Activated CD4-positive, alpha-beta memory T cell treated with anti-CD3 and anti-CD28 coated beads, Interleukin-2, amount 10 ng/mL, durations not matched to agents 7 days and 5 days (primary cell): ENCODE measurements around the gene ECT2. TPM values are rescaled to one million over a fixed set of nuclear protein-coding genes. Genes with fewer than 3 reads are reported as not detected.
"Not testable (repeated sequence)": the region's sequence is repeated elsewhere in the genome, so short reads cannot be mapped to it uniquely, and the experiment has no call there.

ENCODE experiments used
- CTCF ChIA-PET: fragments of 350-600 bp; sonication (Branson Sonifier 250); formaldehyde crosslinking; loops from one replicate; lab custom pipeline; 2021; ENCODE audit warnings: antibody characterized with exemption, inconsistent platforms; lab: Charles Lee
- POLR2A ChIA-PET: fragments of 350-600 bp; sonication (Branson Sonifier 250); formaldehyde crosslinking; loops from one replicate; lab custom pipeline; 2021; ENCODE audit warnings: antibody characterized with exemption; lab: Charles Lee
- DNase-seq: peaks from one replicate; pipeline ENCODE4 v3.0.0-alpha.2; 2020
- H3K27ac Mint-ChIP-seq: one replicate; pipeline ENCODE4 v1.8.0; 2021; ENCODE audit warnings: mild to moderate bottlenecking, mixed read lengths
- H3K27me3 Mint-ChIP-seq: one replicate; pipeline ENCODE4 v1.8.0; 2021; ENCODE audit warnings: mixed read lengths
- H3K36me3 Mint-ChIP-seq: one replicate; pipeline ENCODE4 v1.8.0; 2021; ENCODE audit warnings: low read depth, mixed read lengths
- H3K4me1 Mint-ChIP-seq: one replicate; pipeline ENCODE4 v1.8.0; 2021; ENCODE audit warnings: mixed read lengths
- H3K4me3 Mint-ChIP-seq: one replicate; pipeline ENCODE4 v1.8.0; 2021; ENCODE audit warnings: mild to moderate bottlenecking, mixed read lengths
- H3K9me3 Mint-ChIP-seq: one replicate; pipeline ENCODE4 v1.8.0; 2021; ENCODE audit warnings: mixed read lengths
- total RNA-seq, 2 experiments: library from RNA; stranded (reverse); gene quantifications; one replicate each; pipeline ENCODE4 v1.2.3, GENCODE V29; 2021

ECT2 gene
- total RNA-seq, 2 experiments from 2014 or later: 67.7 to 68.8 TPM

GRCh38 chr3:172709774-172710663 is 40.5 kb upstream of the ECT2 start:
- CTCF ChIA-PET: interaction anchor here (1.0 to 3.3 kb wide), 12 partner anchors 10 to 377 kb away, joined by 3 to 48 read pairs (median 6); partner anchors contain the start of genes ECT2 and TNFSF10
- POLR2A ChIA-PET: interaction anchor here (0.9 to 1.8 kb wide), 5 partner anchors 7 to 40 kb away, joined by 3 to 11 read pairs (median 4); partner anchors contain the start of gene ECT2
- peaks cover 28% of the 10 kb centered on the region for H3K4me1 Mint-ChIP-seq
- H3K4me3 Mint-ChIP-seq: peak overlapping the region; percentile 95
- H3K27ac Mint-ChIP-seq: peak overlapping the region; percentile 66
- DNase-seq: no peak
- peaks cover 4% of the 10 kb centered on the region for H3K27me3 Mint-ChIP-seq
- no peaks in the 10 kb centered on the region for H3K36me3 Mint-ChIP-seq
- no peaks in the 10 kb centered on the region for H3K9me3 Mint-ChIP-seq

- ChIA-PET POLR2A (interaction anchor here (0.9 to 1.8 kb wide), 4 partner anchors 9 to 39 kb away, joined by 3 to 11 read pairs (median 4); partner anchors contain the start of gene ECT2), CTCF (interaction anchor here (0.9 to 3.3 kb wide), 13 partner anchors 9 to 188 kb away, joined by 3 to 48 read pairs (median 6); partner anchors contain the start of genes ECT2 and TNFSF10)
- Mint-ChIP-seq H3K36me3 (no peaks in the 10 kb centered on the region), H3K4me1 (peaks cover 28% of the 10 kb centered on the region), H3K9me3 (no peaks in the 10 kb centered on the region), H3K4me3 (peak within 1 kb of the TSS; percentile 95), H3K27ac (peak within 1 kb of the TSS; percentile 66), H3K27me3 (peaks cover 4% of the 10 kb centered on the region)
- peak; percentile 83 for DNase-seq
Observed at GRCh38 chr3:172710664-172711453, 39.7 kb upstream of the ECT2 start, which contains the start of gene NCEH1. Gene NCEH1 (minus strand): TSS chr3:172711067. CDS start chr3:172710984, 83 bp downstream.

GRCh38 chr3:172711454-172711795 is 39.1 kb upstream of the ECT2 start:
- peak overlapping the region; percentile 13 for H3K27ac Mint-ChIP-seq
- H3K9me3 Mint-ChIP-seq: no peaks in the 10 kb centered on the region
- POLR2A ChIA-PET: interaction anchor here (0.6 to 1.8 kb wide), 5 partner anchors 10 to 39 kb away, joined by 3 to 11 read pairs (median 4); partner anchors contain the start of gene ECT2
- CTCF ChIA-PET: interaction anchor here (0.9 to 3.3 kb wide), 12 partner anchors 9 to 189 kb away, joined by 3 to 48 read pairs (median 6); partner anchors contain the start of genes ECT2 and TNFSF10
- no peaks in the 10 kb centered on the region for H3K36me3 Mint-ChIP-seq
- peaks cover 28% of the 10 kb centered on the region for H3K4me1 Mint-ChIP-seq
- peak overlapping the region; percentile 95 for H3K4me3 Mint-ChIP-seq
- no peak for DNase-seq
- peaks cover 4% of the 10 kb centered on the region for H3K27me3 Mint-ChIP-seq

- Mint-ChIP-seq H3K27me3 (peaks cover 4% of the 10 kb centered on the region), H3K27ac (no peak overlapping the region), H3K36me3 (no peaks in the 10 kb centered on the region), H3K9me3 (no peaks in the 10 kb centered on the region), H3K4me1 (peaks cover 30% of the 10 kb centered on the region), H3K4me3 (no peak overlapping the region)
- ChIA-PET POLR2A (no interaction called here), CTCF (interaction anchor here (0.7 to 1.4 kb wide), 5 partner anchors 14 to 263 kb away, joined by 3 to 4 read pairs (median 3); no protein-coding TSS in a partner anchor)
- no peak for DNase-seq
Observed at GRCh38 chr3:172713316-172713715, 37.2 kb upstream of the ECT2 start.

- Mint-ChIP-seq H3K4me1 (peaks cover 4% of the 10 kb centered on the region), H3K36me3 (no peaks in the 10 kb centered on the region), H3K4me3 (no peak overlapping the region), H3K27me3 (peaks cover 14% of the 10 kb centered on the region), H3K27ac (no peak overlapping the region), H3K9me3 (no peaks in the 10 kb centered on the region)
- CTCF ChIA-PET: no interaction called here
- no peak for DNase-seq
- POLR2A ChIA-PET: no interaction called here
Observed at GRCh38 chr3:172716476-172716875, 34.0 kb upstream of the ECT2 start.

- no peak overlapping the region for H3K4me3 Mint-ChIP-seq
- H3K27ac Mint-ChIP-seq: no peak overlapping the region
- H3K9me3 Mint-ChIP-seq: no peaks in the 10 kb centered on the region
- H3K36me3 Mint-ChIP-seq: no peaks in the 10 kb centered on the region
- ChIA-PET POLR2A (interaction anchor here (0.6 to 1.0 kb wide), 2 partner anchors 8 to 33 kb away, joined by 3 read pairs; partner anchors contain the start of gene ECT2), CTCF (interaction anchor here (0.5 to 1.0 kb wide), 6 partner anchors 11 to 45 kb away, joined by 3 to 6 read pairs (median 3); partner anchors contain the start of gene ECT2)
- DNase-seq: no peak
- peaks cover 2% of the 10 kb centered on the region for H3K4me1 Mint-ChIP-seq
- peaks cover 11% of the 10 kb centered on the region for H3K27me3 Mint-ChIP-seq
Observed at GRCh38 chr3:172717493-172718088, 32.9 kb upstream of the ECT2 start.

GRCh38 chr3:172722536-172723040 is 27.9 kb upstream of the ECT2 start:
- peaks cover 20% of the 10 kb centered on the region for H3K27me3 Mint-ChIP-seq
- H3K27ac Mint-ChIP-seq, H3K9me3 Mint-ChIP-seq, H3K4me1 Mint-ChIP-seq, CTCF ChIA-PET, POLR2A ChIA-PET, DNase-seq, H3K4me3 Mint-ChIP-seq, H3K36me3 Mint-ChIP-seq: not testable (repeated sequence)

GRCh38 chr3:172726380-172726779 is 24.1 kb upstream of the ECT2 start:
- DNase-seq: no peak
- H3K36me3 Mint-ChIP-seq: no peaks in the 10 kb centered on the region
- H3K4me1 Mint-ChIP-seq: no peaks in the 10 kb centered on the region
- H3K27ac Mint-ChIP-seq: no peak overlapping the region
- ChIA-PET CTCF (interaction anchor here (1.0 kb wide), 1 partner anchor 59 kb away, joined by 3 read pairs; no protein-coding TSS in a partner anchor), POLR2A (interaction anchor here (1.4 kb wide), 1 partner anchor 24 kb away, joined by 3 read pairs; the partner anchor contains the start of gene ECT2)
- H3K4me3 Mint-ChIP-seq: no peak overlapping the region
- peaks cover 2% of the 10 kb centered on the region for H3K9me3 Mint-ChIP-seq
- peaks cover 10% of the 10 kb centered on the region for H3K27me3 Mint-ChIP-seq

- H3K27me3 Mint-ChIP-seq: peaks cover 15% of the 10 kb centered on the region
- H3K4me3 Mint-ChIP-seq: no peak overlapping the region
- ChIA-PET POLR2A (no interaction called here), CTCF (no interaction called here)
- H3K36me3 Mint-ChIP-seq: no peaks in the 10 kb centered on the region
- DNase-seq: no peak
- no peak overlapping the region for H3K27ac Mint-ChIP-seq
- H3K9me3 Mint-ChIP-seq: no peaks in the 10 kb centered on the region
- H3K4me1 Mint-ChIP-seq: no peaks in the 10 kb centered on the region
Observed at GRCh38 chr3:172735014-172735413, 15.5 kb upstream of the ECT2 start.

- Mint-ChIP-seq H3K36me3 (no peaks in the 10 kb centered on the region), H3K4me1 (no peaks in the 10 kb centered on the region), H3K4me3 (no peak overlapping the region), H3K9me3 (no peaks in the 10 kb centered on the region), H3K27me3 (peaks cover 12% of the 10 kb centered on the region), H3K27ac (no peak overlapping the region)
- ChIA-PET CTCF (no interaction called here), POLR2A (interaction anchor here (1.4 kb wide), 1 partner anchor 54 kb away, joined by 3 read pairs; no protein-coding TSS in a partner anchor)
- DNase-seq: no peak
Observed at GRCh38 chr3:172739462-172739861, 11.1 kb upstream of the ECT2 start.

- Mint-ChIP-seq H3K4me3 (no peak overlapping the region), H3K27me3 (peaks cover 14% of the 10 kb centered on the region), H3K4me1 (peaks cover 10% of the 10 kb centered on the region), H3K27ac (no peak overlapping the region), H3K36me3 (peaks cover 7% of the 10 kb centered on the region), H3K9me3 (no peaks in the 10 kb centered on the region)
- POLR2A ChIA-PET: no interaction called here
- CTCF ChIA-PET: no interaction called here
- DNase-seq: no peak
Observed at GRCh38 chr3:172746475-172746874, 4.1 kb upstream of the ECT2 start.
